HepG2 (cell line): ENCODE results near the gene ITGA2. TPM values are rescaled to one million over a fixed set of nuclear protein-coding genes. Genes with fewer than 3 reads are reported as not detected.

Experiments used
- ELF3 ChIP-seq: IDR thresholded peaks from 2 replicates; pipeline ENCODE4 v1.6.1; 2016; ENCODE audit warnings: missing genetic modification reagents, missing compliant biosample characterization
- EP300 ChIP-seq, 3 experiments: sonication (generic) in 1 of 3; formaldehyde crosslinking in 1 of 3; IDR thresholded peaks; 2 replicates each; pipeline versions ENCODE4 v1.5.1 to v1.6.1; 2011 to 2020; ENCODE audit warnings: low read depth in 2 of 3, low read length in 2 of 3, borderline replicate concordance in 1 of 3, improper control_type of control experiment in 1 of 3, mild to moderate bottlenecking in 1 of 3, missing genetic modification reagents in 1 of 3, moderate library complexity in 1 of 3
- FOXM1 ChIP-seq: sonication (generic); formaldehyde crosslinking; IDR thresholded peaks from 2 replicates; pipeline ENCODE4 v1.5.0; 2020; ENCODE audit warnings: missing genetic modification reagents
- FOXO1 ChIP-seq: sonication (generic); formaldehyde crosslinking; IDR thresholded peaks from 2 replicates; pipeline ENCODE4 v1.4.0; 2020; ENCODE audit warnings: missing genetic modification reagents
- GATAD2A ChIP-seq: IDR thresholded peaks from 2 replicates; pipeline ENCODE4 v1.6.1; 2016
- IRF2 ChIP-seq: IDR thresholded peaks from 2 replicates; pipeline ENCODE4 v1.6.1; 2018; ENCODE audit warnings: missing genetic modification reagents, missing compliant biosample characterization
- KLF9 ChIP-seq: IDR thresholded peaks from 2 replicates; pipeline ENCODE4 v1.6.1; 2016; ENCODE audit warnings: low read depth
- MIER2 ChIP-seq: IDR thresholded peaks from 2 replicates; pipeline ENCODE4 v1.6.1; 2016; ENCODE audit warnings: missing biosample characterization, missing genetic modification reagents
- PRMT3 ChIP-seq: sonication (generic); formaldehyde crosslinking; IDR thresholded peaks from 2 replicates; pipeline ENCODE4 v1.8.1; 2022; ENCODE audit warnings: low read depth, mild to moderate bottlenecking, moderate library complexity, missing genetic modification reagents, borderline replicate concordance
- RAD21 ChIP-seq: fragments of 450-650 bp; formaldehyde crosslinking; IDR thresholded peaks from 2 replicates; pipeline ENCODE4 v1.5.0; 2020; ENCODE audit warnings: mild to moderate bottlenecking
- RERE ChIP-seq: IDR thresholded peaks from 2 replicates; pipeline ENCODE4 v1.6.1; 2016; ENCODE audit warnings: low read depth, missing genetic modification reagents, missing compliant biosample characterization
- SATB2 ChIP-seq: sonication (generic); formaldehyde crosslinking; IDR thresholded peaks from 2 replicates; pipeline ENCODE4 v1.5.0; 2020; ENCODE audit warnings: missing genetic modification reagents
- SMAD3 ChIP-seq: sonication (generic); formaldehyde crosslinking; IDR thresholded peaks from 2 replicates; pipeline ENCODE4 v1.4.0; 2020; ENCODE audit warnings: missing genetic modification reagents
- SMARCC2 ChIP-seq: fragments of 450-650 bp; IDR thresholded peaks from 2 replicates; pipeline ENCODE4 v1.6.1; 2017; ENCODE audit warnings: antibody characterized with exemption, mild to moderate bottlenecking
- STAG1 ChIP-seq: sonication (generic); formaldehyde crosslinking; IDR thresholded peaks from 2 replicates; pipeline ENCODE4 v1.4.0; 2020; ENCODE audit warnings: missing genetic modification reagents
- USF2 ChIP-seq, 2 experiments: sonication (generic) in 1 of 2; formaldehyde crosslinking in 1 of 2; IDR thresholded peaks; 2 replicates each; pipeline versions ENCODE4 v1.5.1 to v1.6.1; 2011 to 2020; ENCODE audit warnings: borderline replicate concordance in 1 of 2, low read depth in 1 of 2, low read length in 1 of 2, mild to moderate bottlenecking in 1 of 2, missing genetic modification reagents in 1 of 2, moderate library complexity in 1 of 2
- ZBTB25 ChIP-seq: IDR thresholded peaks from 2 replicates; pipeline ENCODE4 v1.6.1; 2018; ENCODE audit warnings: missing genetic modification reagents
- ZBTB7B ChIP-seq: sonication (generic); formaldehyde crosslinking; IDR thresholded peaks from 2 replicates; pipeline ENCODE4 v1.4.0; 2020; ENCODE audit warnings: missing genetic modification reagents
- ZFYVE20 ChIP-seq: sonication (generic); formaldehyde crosslinking; IDR thresholded peaks from 2 replicates; pipeline ENCODE4 v1.8.0; 2023; ENCODE audit warnings: low read depth, mild to moderate bottlenecking, moderate library complexity, missing genetic modification reagents, borderline replicate concordance
- ZNF432 ChIP-seq: sonication (generic); formaldehyde crosslinking; IDR thresholded peaks from 2 replicates; pipeline ENCODE4 v1.5.0; 2020; ENCODE audit warnings: missing genetic modification reagents, mild to moderate bottlenecking, borderline replicate concordance
- polyA plus RNA-seq, 8 experiments: library from polyadenylated mRNA; depleted of rRNA in 3 of 8; stranded (reverse) in 7 of 8; unstranded in 1 of 8; fragments of >200 nt; fragmentation: Illumina TruSeq in 4 of 8; extraction: Trizol in 4 of 8; gene quantifications; 2 replicates each; pipeline versions ENCODE4 v1.2.1 to v1.2.3, GENCODE V29; 2011 to 2016; ENCODE audit warnings: low read depth in 4 of 8, missing spikeins in 1 of 8, mixed read lengths in 1 of 8; ENCODE audit not compliant: insufficient read depth in 1 of 8
- total RNA-seq, 5 experiments: library from RNA; depleted of rRNA; stranded (reverse); fragments of >200 nt; fragmentation: Illumina TruSeq; extraction: Trizol; gene quantifications; 2 replicates each; pipeline ENCODE4 v1.2.3, GENCODE V29; 2016; ENCODE audit warnings: low read depth in 1 of 5

The ITGA2 gene
- total and polyA plus RNA-seq, 2 of the 13 experiments (the other 11 are each of a cell fraction or from before 2014, with no cell fraction given): 15.8 to 58.3 TPM

GRCh38 chr5:52948418-52949076, 40.6 kb upstream of the ITGA2 start (continued):
- 0 out of 2 replicates have a peak, but pooled peaks have one; percentile 48 for TF ChIP-seq ZBTB25 (CRISPR knock-in tag)
- peak; percentile 58 for TF ChIP-seq ELF3 (CRISPR knock-in tag)
- peak; percentile 96 for TF ChIP-seq STAG1 (CRISPR knock-in tag)
- 0 out of 2 replicates have a peak, but pooled peaks have one; percentile 38 for TF ChIP-seq KLF9 (CRISPR knock-in tag)
- no peak for TF ChIP-seq SMARCC2
- no peak for TF ChIP-seq MIER2
- no peak for TF ChIP-seq ZFYVE20 (CRISPR knock-in tag)
- peak; percentile 55; the same call in 1 of the 2 replicates for TF ChIP-seq GATAD2A (CRISPR knock-in tag)
- TF ChIP-seq RAD21 (CRISPR knock-in tag): peak; percentile 91
- no peak for TF ChIP-seq FOXM1 (CRISPR knock-in tag)
- no peak for TF ChIP-seq FOXO1 (CRISPR knock-in tag)
- no peak for TF ChIP-seq ZBTB7B (CRISPR knock-in tag)
- peak; percentile 52; the same call in 1 of the 2 replicates for TF ChIP-seq SMAD3 (CRISPR knock-in tag)
- TF ChIP-seq PRMT3 (CRISPR knock-in tag): no peak
- TF ChIP-seq USF2 (IDR thresholded peaks at IDR 0.05; ENCODE audit: low read depth, low read length): no peak
- TF ChIP-seq USF2 (CRISPR knock-in tag; IDR thresholded peaks at IDR 0.05; ENCODE audit: borderline replicate concordance): no peak
- TF ChIP-seq SATB2 (CRISPR knock-in tag): no peak
- peak; percentile 62; the same call in 1 of the 2 replicates for TF ChIP-seq IRF2 (CRISPR knock-in tag)
- no peak for TF ChIP-seq EP300 (IDR thresholded peaks at IDR 0.05; ENCODE audit: low read depth in 2 of 2, low read length in 2 of 2)
- no peak for TF ChIP-seq EP300 (CRISPR knock-in tag; IDR thresholded peaks at IDR 0.05; ENCODE audit: borderline replicate concordance)
- TF ChIP-seq ZNF432 (CRISPR knock-in tag): no peak
- no peak for TF ChIP-seq RERE (CRISPR knock-in tag)
